Suppressor macrophage treated with lipopolysaccharide for 4 hours (primary cell): ENCODE data around the gene OPRL1.
"Not testable (repeated sequence)": the region's sequence is repeated elsewhere in the genome, so short reads cannot be mapped to it uniquely, and the experiment has no call there.

Source experiments
- DNase-seq: peaks from one replicate; pipeline ENCODE4 v3.0.0-alpha.2; 2020

The OPRL1 gene

GRCh38 chr20:64106435-64106961 is 26.6 kb downstream of the OPRL1 start:
- no peak for DNase-seq

- no peak for DNase-seq
Measured at GRCh38 chr20:64106981-64107735, 27.3 kb downstream of the OPRL1 start, which contains the start of gene NPBWR2. TSS of gene NPBWR2 (minus strand) at chr20:64107565. CDS start at chr20:64106831, 734 bp downstream.

DNA sequence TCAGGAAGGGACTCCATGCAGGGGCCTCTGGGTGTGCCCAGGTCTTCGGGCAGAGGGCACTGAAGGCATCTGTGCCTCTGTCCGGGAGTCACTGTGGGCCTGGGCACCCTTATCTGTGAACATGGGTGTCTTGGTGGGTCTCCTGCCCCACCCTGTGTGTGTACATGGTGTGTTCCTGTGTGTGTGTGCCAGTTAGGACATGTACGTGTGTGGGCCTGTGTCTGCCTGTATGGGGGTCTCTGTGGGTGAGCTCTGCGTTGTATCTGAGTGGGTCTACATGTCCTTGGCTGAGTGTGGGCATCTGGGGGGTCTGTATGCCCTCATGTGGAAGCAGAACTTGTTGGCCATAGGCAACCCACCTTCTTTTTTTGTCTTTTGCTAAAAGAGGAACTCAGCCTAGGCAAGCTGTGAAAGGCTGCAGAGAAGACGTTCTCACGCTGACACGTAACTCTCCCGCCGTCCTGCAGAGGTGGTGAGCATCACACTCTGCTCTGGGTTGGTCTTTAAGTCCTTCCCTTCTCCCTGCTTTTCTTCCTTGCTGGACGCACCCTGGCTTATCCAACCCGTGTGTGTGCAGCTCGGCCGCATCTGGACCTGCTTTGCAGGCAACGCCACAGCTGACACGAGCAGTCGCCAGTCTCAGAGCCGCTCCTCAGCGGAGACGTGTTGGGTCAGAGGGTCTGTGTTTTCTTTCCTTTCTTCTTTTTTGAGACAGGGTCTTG is 28.0 kb downstream of the OPRL1 start:
- DNase-seq: peak; percentile 66

DNA sequence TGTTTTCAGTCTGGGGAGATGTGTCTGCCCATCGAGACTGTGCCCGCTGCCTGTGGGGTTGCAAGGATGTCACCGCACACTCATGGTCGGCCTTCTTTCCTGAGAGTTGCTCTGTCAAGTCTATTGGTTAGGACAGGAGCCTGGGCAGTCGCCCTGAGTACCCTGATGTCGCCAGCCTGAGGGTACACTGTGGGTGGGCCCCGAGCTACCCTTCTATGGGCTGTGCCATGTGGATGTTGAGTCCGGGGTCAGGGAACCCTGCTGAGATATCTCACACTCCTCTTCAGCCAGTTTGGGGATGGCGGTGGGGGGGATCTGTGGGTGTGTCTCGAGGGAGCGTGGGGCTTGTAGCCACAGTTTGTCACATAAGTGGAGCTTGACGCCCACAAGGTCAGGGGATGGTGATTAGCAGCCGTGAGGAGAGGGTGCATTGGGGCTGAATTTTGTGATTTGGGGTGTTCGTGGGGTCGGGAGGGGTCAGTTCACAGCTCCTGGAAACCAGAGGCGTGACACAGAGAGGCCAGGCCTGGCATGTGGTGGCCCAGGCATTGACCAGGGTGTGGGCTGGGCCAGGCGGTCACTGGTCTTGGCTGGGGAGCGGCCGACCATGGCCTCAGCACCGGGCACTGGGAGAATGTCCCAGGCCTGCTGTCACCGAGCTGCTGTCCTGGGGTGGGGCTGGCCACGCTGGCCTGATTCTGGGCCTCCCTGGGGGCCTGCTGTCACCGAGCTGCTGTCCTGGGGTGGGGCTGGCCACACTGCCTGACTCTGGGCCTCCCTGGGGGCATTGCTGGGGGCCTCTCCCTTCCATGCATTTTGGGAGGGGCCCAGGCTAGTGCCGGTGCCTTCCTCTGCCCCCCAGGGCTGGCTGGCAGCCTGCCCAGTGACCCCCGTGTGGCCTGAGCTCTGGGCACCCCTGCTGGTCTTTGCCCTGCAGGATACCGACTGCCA is 29.1 kb downstream of the OPRL1 start:
- no peak for DNase-seq

GRCh38 chr20:64109831-64110391 is 30.0 kb downstream of the OPRL1 start:
- no peak for DNase-seq

- no peak for DNase-seq
Measured at GRCh38 chr20:64110411-64111068, 30.7 kb downstream of the OPRL1 start.

DNA sequence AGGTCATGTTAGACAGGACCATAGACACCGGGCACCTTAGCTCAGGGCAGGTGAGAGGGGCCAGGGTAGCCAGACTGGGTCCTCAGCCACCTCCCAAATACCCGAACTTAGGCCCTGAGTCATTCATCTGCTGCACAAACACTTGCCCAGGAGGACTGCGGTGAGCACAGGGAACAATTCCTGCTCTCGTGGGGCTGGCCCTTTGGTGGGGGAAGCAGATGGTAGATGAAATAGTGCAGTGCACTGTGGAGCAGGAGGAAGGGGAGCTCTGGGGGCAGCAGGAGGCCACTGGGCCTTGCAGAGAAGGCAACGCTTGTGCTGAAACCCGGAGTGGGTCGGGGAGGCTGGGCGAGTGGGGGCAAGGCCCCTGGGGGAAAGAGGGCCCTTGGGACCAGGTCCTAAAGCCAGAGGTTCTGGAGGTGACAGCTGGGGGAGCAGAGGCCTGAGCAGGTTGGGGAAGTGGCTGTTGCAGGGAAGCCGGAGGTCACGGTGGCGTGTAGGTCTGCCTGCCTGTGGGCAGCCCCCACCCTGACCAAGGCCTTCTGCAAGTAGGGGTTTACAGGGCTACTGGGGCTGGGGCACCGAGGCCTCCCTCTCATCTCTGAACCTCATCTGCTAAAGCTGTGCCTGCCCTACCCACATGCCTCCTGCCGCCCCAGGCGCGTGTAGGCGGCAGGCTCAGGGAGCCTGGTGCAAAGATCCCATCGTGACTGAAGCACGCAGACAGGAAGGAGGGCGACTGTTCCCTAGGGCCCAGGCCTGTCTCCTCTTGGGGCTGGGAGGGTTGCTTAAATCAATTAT is 32.2 kb downstream of the OPRL1 start:
- no peak for DNase-seq

DNA sequence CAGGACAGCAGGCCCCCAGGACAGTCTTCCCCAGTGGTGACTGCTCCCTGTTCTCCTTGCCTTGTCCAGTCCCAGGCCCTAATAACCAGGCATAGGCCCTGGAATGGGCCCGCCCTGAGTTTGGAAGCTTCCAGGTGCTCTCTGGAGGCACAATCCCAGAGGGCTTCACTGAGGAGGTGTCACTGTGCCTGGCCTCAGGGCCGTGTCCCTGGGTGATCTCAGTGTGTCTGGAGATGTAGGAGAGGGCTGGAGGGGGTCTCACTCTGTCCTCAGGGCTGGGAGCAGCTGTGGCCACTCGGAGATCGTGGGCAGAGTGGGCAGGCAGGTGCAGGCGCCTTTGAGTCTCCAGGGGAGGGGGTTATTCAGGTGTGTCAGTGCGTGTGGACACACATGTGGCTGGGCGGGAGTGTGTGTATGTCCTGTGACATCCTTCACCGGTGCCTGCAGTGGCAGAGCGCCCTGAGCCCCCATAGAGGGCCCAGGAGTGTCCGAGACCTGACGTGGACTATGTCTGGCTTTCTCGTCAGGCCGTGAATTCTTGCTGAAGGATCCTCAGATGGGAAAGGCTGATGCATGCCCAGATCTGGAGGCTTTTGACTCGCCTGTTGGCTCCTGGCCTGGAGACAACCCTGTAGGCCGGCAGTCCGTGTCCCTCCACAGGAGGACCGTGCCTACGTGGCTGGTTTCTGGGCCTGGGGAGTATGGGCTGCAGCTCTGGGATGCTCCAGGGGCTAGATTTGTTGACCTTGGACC is 33.0 kb downstream of the OPRL1 start:
- DNase-seq: no peak

- no peak for DNase-seq
Measured at GRCh38 chr20:64113444-64113775, 33.5 kb downstream of the OPRL1 start.

- DNase-seq: no peak
Measured at GRCh38 chr20:64113796-64114355, 34.0 kb downstream of the OPRL1 start.

GRCh38 chr20:64114356-64114971 is 34.6 kb downstream of the OPRL1 start:
- no peak for DNase-seq

GRCh38 chr20:64115171-64115911 is 35.5 kb downstream of the OPRL1 start:
- no peak for DNase-seq

DNA sequence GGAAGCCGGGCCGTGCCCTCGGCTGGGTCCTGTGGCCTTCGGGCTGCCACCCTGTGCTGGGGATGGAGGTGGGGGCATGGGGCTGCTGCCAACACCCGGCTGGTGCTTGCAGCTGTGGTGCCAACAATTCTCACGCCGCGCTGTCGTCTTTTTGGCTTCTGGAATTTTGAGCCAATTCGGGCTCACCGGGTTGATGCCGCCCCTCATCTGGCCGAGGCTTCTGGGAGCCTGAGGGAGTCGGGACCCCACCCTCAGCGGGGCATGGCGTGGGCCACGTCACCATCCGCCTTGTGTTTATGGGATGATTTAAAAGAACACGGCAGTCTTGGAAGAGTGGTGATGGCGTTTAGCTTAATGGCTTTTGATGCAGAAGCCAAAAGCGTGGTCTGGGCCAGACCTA is 36.1 kb downstream of the OPRL1 start:
- no peak for DNase-seq

GRCh38 chr20:64116541-64117431 is 36.9 kb downstream of the OPRL1 start:
- no peak for DNase-seq

DNA sequence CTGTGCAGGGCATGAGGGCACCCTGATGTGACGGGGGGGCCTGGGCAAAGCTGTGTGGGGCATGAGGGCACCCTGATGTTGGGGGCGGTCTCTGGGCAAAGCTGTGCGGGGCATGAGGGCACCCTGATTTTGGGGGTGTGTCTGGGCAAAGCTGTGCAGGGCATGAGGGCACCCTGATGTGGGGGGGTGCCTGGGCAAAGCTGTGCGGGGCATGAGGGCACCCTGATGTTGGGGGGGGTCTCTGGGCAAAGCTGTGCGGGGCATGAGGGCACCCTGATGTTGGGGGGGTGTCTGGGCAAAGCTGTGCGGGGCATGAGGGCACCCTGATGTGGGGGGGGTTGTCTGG is 37.5 kb downstream of the OPRL1 start:
- DNase-seq: not testable (repeated sequence)

DNA sequence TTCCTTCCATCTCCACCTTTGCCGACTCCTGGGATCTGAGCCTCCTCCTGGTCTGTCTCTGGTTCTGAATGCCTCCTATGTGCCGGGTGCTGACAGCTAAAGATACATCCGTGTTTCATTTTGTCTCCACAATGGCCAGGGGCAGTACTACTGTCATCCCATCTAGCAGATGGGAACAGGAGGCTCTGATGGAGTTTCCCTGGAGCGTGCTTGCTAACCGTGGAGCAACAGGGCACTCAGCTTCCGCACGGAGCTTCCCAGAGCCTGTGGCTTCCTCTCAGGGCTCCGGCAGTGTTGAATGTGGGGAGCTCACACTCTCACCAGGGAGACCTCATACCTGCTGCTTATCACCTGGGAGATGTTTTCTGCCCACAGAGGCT is 39.4 kb downstream of the OPRL1 start:
- no peak for DNase-seq

- no peak for DNase-seq
Measured at GRCh38 chr20:64119681-64120341, 39.9 kb downstream of the OPRL1 start.
